ENCODE data around the gene WDR18. TPM values are rescaled to one million over a fixed set of nuclear protein-coding genes. Genes with fewer than 3 reads are reported as not detected.

WDR18 gene
- total and polyA plus RNA-seq, 2 of the 8 experiments (the other 6 are each of a cell fraction or from before 2014, with no cell fraction given): 87.7 to 177 TPM

GRCh38 chr19:1003283-1003682 lies 19.1 kb downstream of the WDR18 start:
- TF ChIP-seq CBX5 (IDR thresholded peaks at IDR 0.05; ENCODE audit: low read depth, low read length): no peak
- H4K8ac ChIP-seq (ENCODE audit: extremely low read depth, insufficient read depth, low read length): no peak overlapping the region
- H4K20me1 ChIP-seq (replicated peaks in 1 of 2; ENCODE audit: control insufficient read depth in 1 of 2, insufficient read depth in 2 of 2, low read length in 2 of 2): peaks cover 0 to 4% of the 10 kb centered on the region in 2 experiments
- no peak overlapping the region for H4K91ac ChIP-seq (replicated peaks; ENCODE audit: insufficient read length, low read length)
- no peak for DNase-seq (ENCODE audit: low read depth in 1 of 2, low spot score in 2 of 2)
- H3K18ac ChIP-seq (ENCODE audit: extremely low read depth, low read length): no peak overlapping the region
- ChIA-PET CTCF (ENCODE audit: partially characterized antibody) (interaction anchor here (0.9 to 1.5 kb wide), 5 partner anchors 15 to 215 kb away, joined by 3 to 7 read pairs (median 4); no protein-coding TSS in a partner anchor), POLR2A (ENCODE audit: partially characterized antibody) (interaction anchor here (1.1 to 7.7 kb wide), 4 partner anchors 8 to 229 kb away, joined by 3 to 81 read pairs (median 4); partner anchors contain the start of gene WDR18)
- 97% methylated on average over 11 of the region's 37 CpGs; no CpG with 5 or more reads in 1 of the 2 experiments for WGBS, 2 experiments (ENCODE audit: extremely low coverage in 1 of 2, insufficient coverage in 1 of 2, insufficient read length in 1 of 2, insufficient replicate concordance in 2 of 2, low coverage in 1 of 2, low lambda C conversion rate in 2 of 2, missing lambda C conversion rate in 1 of 2)
- H2BK5ac ChIP-seq (ENCODE audit: low read depth, low read length): no peak overlapping the region
- H2AFZ ChIP-seq (ENCODE audit: low read length): no peak overlapping the region
- peaks cover 2% of the 10 kb centered on the region; the same call in 1 of the 2 replicates for H3K23me2 ChIP-seq (ENCODE audit: low read depth, low read length)
- H4K5ac ChIP-seq (ENCODE audit: insufficient read length, low read depth, low read length): no peak overlapping the region
- peaks cover 6 to 30% (median 17%) of the 10 kb centered on the region in 4 experiments for H3K27me3 ChIP-seq (replicated peaks in 1 of 4; ENCODE audit: control insufficient read depth in 3 of 4, extremely low read depth in 1 of 4, insufficient read depth in 3 of 4, low read length in 3 of 4)
- H3K14ac ChIP-seq (ENCODE audit: insufficient read length): no peak overlapping the region
- no peak overlapping the region for H3K27ac ChIP-seq (ENCODE audit: low read depth, low read length)
- H3K56ac ChIP-seq (replicated peaks; ENCODE audit: insufficient read length, low read depth, low read length): no peak overlapping the region
- H3K4me3 ChIP-seq (ENCODE audit: extremely low read depth in 1 of 4, insufficient read depth in 2 of 4, low read depth in 3 of 4, low read length in 4 of 4): no peak overlapping the region
- no peak overlapping the region for H3K4me2 ChIP-seq (ENCODE audit: insufficient read depth in 1 of 2, low read depth in 2 of 2, low read length in 2 of 2)
- H3K4ac ChIP-seq (replicated peaks; ENCODE audit: insufficient read length, low read depth, low read length): no peak overlapping the region
- H3K79me1 ChIP-seq (ENCODE audit: low read depth, low read length): no peaks in the 10 kb centered on the region
- FAIRE-seq: no peak
- no peaks in the 10 kb centered on the region for H3K79me2 ChIP-seq (ENCODE audit: control insufficient read depth in 1 of 2, insufficient read depth in 2 of 2, low read length in 2 of 2)
- peaks cover 0 to 4% (median 1%) of the 10 kb centered on the region in 4 experiments; a peak in 3 of 7 replicates for H3K4me1 ChIP-seq (replicated peaks in 1 of 4; ENCODE audit: control insufficient read depth in 3 of 4, insufficient read depth in 4 of 4, low read length in 3 of 4)
- H3K36me3 ChIP-seq (ENCODE audit: control insufficient read depth in 2 of 4, insufficient read depth in 4 of 4, low read length in 3 of 4): no peaks in the 10 kb centered on the region
- H3K23ac ChIP-seq (ENCODE audit: insufficient read length): no peak overlapping the region
- no peak overlapping the region for H3K9ac ChIP-seq (replicated peaks in 1 of 4; ENCODE audit: extremely low read depth in 1 of 4, low read depth in 3 of 4, low read length in 3 of 4)
- no peak overlapping the region for H2BK12ac ChIP-seq (ENCODE audit: low read depth, low read length)
- H2BK120ac ChIP-seq (replicated peaks; ENCODE audit: low read depth, low read length): no peak overlapping the region
- no peaks in the 10 kb centered on the region for H3K9me3 ChIP-seq (ENCODE audit: insufficient read depth in 2 of 2, low read depth in 1 of 2, low read length in 1 of 2)
- H2BK15ac ChIP-seq (ENCODE audit: low read length): no peak overlapping the region
- no peak overlapping the region for H2BK20ac ChIP-seq (ENCODE audit: low read length)
- H2AK5ac ChIP-seq (ENCODE audit: low read depth, low read length): no peak overlapping the region

Measured in H1 (cell line).